Measurements from ENCODE around the gene LBHD1.
"Not testable (repeated sequence)": the region's sequence is repeated elsewhere in the genome, so short reads cannot be mapped to it uniquely, and the experiment has no call there.

LBHD1 gene

GRCh38 chr11:62693624-62694023 lies 21.6 kb upstream of the LBHD1 start:
- not testable (repeated sequence) for DNase-seq

DNA sequence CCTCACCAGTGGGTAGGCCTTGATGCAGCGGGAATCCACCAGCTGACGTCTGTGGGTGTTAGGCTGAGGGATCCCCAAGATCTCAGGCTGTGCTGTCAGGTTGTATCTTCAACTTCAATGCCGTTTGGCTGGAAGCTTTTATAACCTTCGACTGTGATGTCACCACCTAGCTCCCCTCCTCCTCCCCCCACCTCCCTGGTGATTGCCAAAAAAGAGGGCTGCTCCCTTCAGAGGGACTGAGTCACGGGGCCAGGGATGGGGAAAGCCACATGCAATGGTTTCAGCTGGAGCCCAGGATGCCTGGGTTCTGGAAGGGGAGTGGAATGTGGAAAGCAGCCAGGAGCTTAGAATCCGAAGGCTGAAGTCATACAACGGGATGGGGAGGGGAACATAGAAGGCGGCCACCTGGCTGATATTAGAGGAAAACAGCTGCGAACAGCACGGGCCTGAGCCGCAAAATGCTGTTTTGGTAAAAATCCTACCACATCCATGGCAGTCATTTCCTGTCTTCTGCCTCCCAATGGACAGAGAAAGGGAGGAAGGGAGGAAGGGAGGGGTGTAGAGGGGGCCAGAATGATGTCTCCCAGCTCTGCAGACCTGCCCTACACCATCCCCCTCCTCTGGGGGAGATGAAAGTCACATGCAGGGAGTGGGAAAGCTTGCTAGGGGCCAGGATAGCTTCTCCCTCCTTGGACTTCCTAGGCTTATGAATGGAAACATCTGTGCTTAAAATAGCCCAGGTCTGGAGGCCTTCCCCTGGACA lies 17.5 kb upstream of the LBHD1 start, which contains the start of gene LRRN4CL:
Gene LRRN4CL, minus strand, starts transcription at position 110 of the 763 bp plus-strand sequence. CDS start 1,022 bp downstream, outside the sequence.
- no peak for DNase-seq

DNA sequence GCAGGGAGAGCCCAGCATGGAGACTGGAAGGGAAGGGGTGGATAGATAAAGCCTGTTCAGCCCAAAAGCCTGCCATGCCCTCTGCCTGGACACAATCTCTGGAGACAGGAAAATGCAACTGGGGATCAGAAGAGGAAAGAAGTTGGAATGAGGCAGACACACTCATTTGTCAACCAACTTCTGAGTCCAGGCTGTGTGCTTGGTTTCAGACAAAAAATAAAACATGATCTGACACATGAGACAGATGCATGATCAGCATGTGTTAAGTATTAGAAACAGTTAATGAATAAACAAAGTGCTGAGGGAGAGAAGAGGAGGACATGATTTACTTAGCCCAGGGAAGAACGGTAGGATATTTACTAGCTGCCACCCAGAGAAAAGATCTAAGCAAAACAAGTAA lies 16.4 kb upstream of the LBHD1 start:
- no peak for DNase-seq

DNA sequence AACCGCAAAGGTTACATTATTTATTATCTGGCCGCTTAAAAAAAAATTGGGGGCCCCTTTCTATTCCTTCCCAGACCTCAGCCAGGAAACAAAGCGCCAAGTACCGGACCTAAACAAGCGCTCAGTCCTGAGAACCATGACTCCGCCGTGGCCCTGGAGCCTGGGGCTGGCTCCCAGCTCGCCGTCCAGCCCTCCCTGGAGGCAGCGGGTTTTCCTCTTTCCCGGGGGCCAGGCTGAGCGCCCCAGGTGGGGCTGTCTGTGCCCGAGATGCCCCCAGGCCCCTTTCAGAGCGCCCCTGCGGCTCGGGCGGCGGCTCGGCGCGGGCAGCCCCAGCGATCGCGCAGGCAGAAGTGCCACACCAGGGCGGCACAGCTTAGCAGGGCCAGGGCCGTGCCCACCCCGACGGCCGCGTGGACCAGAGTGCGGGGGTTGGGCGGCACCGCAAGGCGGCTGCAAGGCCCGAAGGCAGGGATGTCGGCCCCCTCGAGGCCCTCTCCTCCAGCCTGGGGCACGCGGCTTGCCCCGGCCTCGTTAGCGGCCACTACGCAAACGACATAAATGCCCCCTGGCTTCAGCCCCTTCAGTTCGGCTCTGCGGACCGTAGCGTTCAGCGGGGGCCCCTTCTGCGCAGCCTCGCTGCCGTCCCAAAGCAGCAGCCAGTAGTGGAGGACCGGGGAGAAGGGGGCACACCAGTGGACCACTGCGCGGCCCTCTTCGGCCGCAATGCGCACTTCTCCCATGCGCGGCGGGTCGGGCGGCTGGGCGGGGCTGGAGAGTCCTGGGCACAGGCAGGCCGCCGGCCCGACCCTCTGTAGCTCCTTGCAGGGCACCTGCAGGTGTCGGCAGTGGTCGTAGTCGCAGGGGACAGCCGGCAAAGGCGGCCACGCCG lies 15.7 kb upstream of the LBHD1 start:
- DNase-seq: no peak

- no peak for DNase-seq
Measured at GRCh38 chr11:62682518-62682917, 10.5 kb upstream of the LBHD1 start.

DNA sequence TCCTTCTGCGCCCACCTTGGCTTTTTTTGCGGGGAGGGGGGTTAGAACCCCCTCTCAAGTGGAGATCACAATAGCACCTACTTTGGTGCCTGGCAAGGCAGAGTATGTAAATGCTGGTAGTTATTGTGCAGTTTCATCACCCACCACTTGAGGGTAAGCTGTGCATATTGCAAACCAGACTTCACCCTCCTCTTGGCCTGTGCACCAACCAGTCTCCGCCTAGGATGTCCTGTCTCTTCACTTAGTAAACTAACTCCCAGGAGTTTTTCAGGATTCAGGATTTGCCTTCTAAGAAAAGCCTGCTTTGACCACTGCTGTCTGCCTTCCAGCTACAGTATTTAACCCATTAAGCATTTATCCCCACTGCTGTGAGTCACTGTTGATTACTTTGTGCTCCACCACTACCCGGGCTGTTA lies 8.8 kb upstream of the LBHD1 start:
- peak; percentile 42 to 67 for DNase-seq

DNA sequence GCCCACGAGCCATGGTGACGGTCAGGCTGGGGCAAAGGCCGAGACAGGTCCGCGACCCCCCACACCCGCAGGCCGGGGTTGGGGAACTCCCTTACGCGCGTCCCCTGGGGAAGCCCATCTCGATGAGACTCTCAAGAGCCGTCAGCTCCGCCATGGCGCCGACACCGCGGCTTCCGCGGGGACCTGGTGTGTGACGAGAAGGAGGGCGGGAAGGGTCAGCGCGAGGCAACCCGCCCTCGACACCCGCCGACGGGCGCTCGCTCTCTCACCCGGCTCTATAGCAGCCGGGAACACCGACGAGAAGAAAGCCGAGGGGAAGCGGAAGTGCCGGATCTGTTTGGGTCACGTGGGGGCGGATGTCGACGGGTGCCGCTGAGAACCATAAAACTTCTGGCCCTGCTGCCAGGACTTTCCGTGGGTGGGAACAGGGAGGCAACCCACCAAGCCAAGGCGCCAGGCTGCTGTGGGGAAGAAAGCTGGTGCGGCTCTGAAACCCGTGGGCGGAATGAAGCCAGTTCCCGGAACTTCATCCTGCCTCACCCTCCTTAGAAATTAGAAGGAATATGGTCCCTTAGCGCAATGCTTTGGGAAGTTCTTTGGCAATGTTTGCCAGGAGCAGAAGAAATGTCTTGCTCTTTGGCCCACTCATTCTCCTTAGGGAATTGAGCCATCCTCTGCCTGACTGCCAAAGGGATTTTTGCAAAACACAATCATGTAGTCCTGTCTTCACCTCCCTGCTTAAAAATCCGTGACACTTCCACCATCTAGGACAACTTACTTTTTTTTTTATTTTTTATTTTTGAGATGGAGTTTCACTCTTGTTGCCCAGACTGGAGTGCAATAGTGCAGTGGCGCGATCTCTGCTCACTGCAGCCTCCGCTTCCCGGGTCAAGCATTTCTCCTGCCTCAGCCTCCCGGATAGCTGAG lies 7.0 kb upstream of the LBHD1 start, which contains the start of gene UBXN1:
Gene UBXN1, minus strand, starts transcription at position 304 of the 927 bp plus-strand sequence. Its CDS starts 150 bp downstream, at position 154.
- DNase-seq: peak; percentile 61 to 81

GRCh38 chr11:62678433-62678769 lies 6.3 kb upstream of the LBHD1 start:
- DNase-seq: no peak

DNA sequence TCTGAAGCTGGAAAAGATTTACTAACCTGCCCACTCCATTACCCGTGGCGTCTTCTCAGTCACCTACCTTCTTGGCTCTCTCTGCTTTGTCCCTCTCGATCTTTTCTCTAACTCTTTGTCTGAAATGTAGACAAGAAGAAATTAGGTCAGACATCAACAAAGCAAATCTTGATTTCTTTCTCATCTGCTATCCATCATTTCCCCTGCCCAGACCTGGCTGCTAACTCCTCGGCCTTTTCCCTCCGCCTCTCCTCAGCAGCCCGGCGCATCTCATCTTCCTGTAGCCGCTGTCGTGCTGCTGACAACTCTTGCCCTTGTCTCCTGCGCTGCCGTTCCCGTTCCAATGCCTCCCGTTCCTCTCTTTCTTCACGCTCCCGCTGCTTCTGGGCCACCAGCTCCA lies 5.6 kb upstream of the LBHD1 start:
- DNase-seq: no peak

- DNase-seq: no peak
Measured at GRCh38 chr11:62677156-62677555, 5.1 kb upstream of the LBHD1 start.

- DNase-seq: no peak
Measured at GRCh38 chr11:62676698-62677097, 4.6 kb upstream of the LBHD1 start.

DNA sequence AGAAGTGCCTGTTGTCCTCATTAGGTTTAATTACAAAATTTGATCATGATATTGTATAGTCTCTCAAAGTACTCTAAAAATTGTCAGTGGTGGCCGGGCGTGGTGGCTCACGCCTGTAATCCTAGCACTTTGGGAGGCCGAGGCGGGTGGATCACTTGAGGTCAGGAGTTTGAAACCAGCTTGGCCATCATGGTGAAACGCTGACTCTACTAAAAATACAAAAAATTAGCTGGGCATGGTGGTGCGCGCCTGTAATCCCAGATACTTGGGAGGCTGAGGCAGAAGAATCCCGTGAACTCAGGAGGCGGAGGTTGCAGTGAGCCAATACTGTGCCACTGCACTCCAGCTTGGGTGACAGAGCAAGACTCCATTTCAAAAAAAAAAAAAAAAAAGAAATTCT lies 3.3 kb upstream of the LBHD1 start:
- DNase-seq: not testable (repeated sequence)

- no peak for DNase-seq
Measured at GRCh38 chr11:62673196-62673525, 1.1 kb upstream of the LBHD1 start.

- DNase-seq: no peak
Measured at GRCh38 chr11:62671236-62671607, 845 bp downstream of the LBHD1 start.

GRCh38 chr11:62669420-62670161 lies 2.5 kb downstream of the LBHD1 start:
- peak in 1 of 2 experiments; percentile 55 for DNase-seq

GRCh38 chr11:62667460-62667859 lies 4.6 kb downstream of the LBHD1 start:
- DNase-seq: no peak

- DNase-seq: no peak
Measured at GRCh38 chr11:62666259-62666926, 5.7 kb downstream of the LBHD1 start.

- peak; percentile 23 to 45 for DNase-seq
Measured at GRCh38 chr11:62665599-62666258, 6.3 kb downstream of the LBHD1 start.

- DNase-seq: peak; percentile 75 to 91
Measured at GRCh38 chr11:62665075-62665598, 6.9 kb downstream of the LBHD1 start, which contains the start of the genes C11orf98 and CSKMT. C11orf98 (minus strand) TSS chr11:62665210; CDS start chr11:62665169, 41 bp downstream. CSKMT (plus strand) TSS chr11:62665312; CDS start chr11:62665880, 568 bp downstream.

GRCh38 chr11:62664405-62665074 lies 7.5 kb downstream of the LBHD1 start:
- DNase-seq: peak; percentile 33 to 68

Measured in NCI-H524 (cell line).